GM21576 (cell line): Measurements from ENCODE around the gene OPCML.

Experiments
- ATAC-seq: cut with Tn5 transposase; IDR thresholded peaks from one replicate; pipeline ENCODE4 v1.9.1; 2021; ENCODE audit warnings: mild to moderate bottlenecking, moderate library complexity; ENCODE audit not compliant: unreplicated experiment

Gene OPCML

DNA sequence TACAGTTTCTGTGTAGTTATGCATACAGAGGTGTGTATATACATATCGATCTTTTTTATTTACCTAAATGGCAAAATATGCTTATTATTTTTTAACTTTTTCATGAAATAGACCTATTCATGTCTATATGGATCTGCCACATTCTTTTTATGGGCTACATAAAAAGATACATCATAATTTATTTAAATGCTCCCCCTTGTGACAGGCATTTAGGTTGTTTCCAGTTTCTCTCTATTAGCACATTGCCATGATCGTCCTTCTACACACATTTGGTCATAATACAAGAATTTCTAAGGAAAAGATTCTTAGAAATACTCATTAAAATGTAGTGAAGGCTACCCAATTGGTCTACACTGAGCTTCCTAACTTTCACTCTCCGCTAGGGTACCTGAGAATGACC is 1067.4 kb downstream of the OPCML start:
- ATAC-seq: no peak

DNA sequence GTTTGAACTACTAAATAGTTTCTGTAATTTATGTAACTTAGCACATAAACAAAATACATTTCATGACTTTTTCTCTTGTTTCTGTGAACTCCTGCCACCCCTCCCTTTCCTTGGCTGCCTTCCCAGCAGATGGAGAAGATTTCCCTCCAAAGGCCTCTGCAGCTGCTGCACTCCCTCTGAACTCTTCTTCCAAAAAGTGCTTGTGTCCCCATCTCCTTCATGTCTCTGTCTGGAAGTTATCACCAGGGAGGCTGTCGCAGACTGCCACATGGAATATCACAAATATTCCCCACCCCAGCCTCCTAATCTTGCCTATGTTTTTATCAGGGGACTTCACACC is 1068.3 kb downstream of the OPCML start:
- no peak for ATAC-seq

DNA sequence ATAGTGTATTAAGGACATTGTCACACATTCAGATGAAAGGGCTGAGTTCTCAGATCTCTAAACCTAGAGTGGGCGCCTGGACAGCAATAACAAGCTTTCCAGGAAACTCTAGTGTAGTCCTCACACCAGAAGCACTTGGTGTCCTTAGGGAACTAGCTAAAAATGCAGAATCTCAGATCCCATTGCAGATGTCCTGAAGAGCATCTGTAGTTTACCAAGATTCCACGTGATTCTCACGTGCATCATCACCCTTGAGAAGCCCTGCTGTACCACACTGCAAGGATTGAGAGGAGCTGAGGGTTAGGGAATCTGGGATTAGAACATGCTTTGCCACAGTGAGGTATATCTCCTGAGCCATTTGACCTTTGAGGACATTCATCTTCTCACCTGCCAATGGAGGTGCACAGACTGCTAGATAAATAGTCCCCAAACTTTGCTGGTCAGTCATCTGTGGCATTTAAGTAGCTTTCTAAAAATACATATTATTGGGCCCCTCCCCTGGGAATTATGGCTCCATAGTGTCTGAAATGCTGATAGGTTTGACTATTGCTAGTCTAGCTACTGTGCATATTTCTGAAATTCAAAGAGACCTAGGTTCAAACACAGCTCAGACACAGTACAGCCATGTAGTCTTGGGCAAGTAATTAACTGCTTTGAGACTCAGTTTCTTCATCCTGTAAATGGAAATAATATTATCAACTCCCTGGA is 1068.9 kb downstream of the OPCML start:
- ATAC-seq: no peak

DNA sequence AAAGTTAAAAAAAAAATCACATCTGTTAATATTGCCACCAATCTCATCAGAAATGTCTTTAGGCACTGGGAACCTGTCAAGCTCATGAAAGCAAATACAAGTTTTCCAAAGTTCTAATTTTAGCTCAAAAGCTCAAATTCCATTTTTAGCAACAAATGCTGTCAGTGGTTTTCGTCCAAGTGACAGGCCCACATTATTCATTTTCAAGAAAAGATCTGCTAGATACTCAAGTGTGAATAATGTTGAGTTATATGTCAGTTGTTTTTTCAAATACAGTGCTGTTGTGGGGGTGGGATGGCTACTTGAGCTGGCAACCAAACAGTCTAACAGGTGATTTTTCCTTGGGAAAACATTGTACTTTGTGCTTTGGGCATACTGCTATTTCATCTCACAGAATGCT is 1072.6 kb downstream of the OPCML start:
- ATAC-seq: no peak

DNA sequence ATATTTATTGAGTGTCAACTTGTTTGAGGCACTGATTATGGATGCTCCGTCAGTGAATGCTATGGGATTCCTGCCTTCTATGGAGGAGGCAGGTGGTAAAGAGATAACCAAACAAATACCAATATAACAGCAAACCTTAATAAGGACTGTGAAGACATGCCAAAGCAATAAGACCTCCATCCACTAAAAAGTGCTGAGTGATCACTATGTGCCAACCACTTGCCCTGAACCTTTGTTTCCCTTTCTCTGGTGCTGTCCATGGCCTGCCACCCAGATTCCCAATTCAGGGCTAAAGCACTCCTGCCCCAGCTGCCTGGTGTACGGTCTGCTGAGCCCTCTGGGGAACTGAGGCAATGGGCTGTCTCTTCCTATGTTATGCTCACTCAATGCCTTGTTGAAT is 1074.9 kb downstream of the OPCML start:
- no peak for ATAC-seq

DNA sequence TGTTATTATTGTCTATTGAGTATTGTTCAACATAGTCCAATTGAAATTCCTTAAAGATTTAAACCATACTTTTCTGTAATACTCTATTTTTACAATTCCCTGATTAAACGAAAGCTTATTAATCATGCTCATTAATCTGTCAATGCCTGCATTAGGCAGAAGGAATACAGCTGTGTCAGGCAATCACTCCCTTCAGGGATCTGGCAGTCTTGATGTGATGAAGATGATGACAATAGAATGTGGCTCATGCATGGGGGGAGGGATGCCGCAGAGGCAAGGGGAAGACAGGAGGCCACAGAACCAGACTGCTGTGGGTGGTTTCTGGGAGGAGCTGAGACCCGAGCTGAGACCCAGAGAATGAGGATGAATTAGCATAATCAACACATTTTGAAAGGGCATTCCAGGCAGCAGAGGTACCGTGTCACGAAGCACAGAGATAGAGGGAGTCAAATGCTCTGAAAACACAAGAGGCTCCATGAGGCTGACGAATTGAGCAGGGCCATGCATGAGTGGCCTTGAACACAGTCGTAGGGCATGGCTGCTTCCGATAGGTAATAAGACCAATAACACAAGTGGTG is 1075.5 kb downstream of the OPCML start:
- no peak for ATAC-seq

DNA sequence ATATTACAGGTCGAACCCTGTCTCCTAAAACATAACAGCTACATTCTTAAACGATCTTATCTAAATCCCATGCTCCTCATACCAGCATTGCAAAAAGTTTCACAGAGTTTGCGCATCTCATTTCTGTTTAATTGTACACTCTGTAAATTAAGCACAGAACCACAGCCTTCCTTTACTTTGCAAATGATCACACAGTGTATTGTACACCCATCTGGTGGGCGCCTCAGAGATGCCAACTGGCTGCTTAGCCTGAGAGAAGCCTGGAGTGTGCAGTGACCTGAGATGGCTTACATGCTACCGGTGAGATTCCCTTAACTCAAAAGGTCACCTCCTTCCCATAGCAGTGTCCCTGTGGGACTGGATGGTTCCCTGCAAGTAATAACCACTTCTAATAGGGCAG is 1077.3 kb downstream of the OPCML start:
- no peak for ATAC-seq

DNA sequence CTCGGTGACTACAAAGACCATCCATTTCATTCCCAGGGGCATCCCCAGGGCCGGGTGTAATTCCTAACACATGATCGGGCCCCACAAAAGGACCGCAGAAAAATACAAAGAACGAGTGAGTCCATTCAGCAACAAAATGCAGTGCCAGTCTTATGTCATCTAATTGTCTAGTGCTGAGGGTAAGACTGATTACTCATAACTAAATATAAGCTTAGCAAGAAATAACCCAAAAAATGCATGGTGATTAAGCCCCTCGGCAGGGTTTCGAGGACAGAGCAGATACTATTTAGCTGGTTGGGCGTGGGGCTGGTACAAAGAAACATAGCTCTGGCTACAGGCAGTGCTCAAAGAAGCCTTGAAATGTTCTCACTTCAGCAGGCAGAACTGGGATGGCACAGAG is 1078.9 kb downstream of the OPCML start:
- ATAC-seq: no peak

DNA sequence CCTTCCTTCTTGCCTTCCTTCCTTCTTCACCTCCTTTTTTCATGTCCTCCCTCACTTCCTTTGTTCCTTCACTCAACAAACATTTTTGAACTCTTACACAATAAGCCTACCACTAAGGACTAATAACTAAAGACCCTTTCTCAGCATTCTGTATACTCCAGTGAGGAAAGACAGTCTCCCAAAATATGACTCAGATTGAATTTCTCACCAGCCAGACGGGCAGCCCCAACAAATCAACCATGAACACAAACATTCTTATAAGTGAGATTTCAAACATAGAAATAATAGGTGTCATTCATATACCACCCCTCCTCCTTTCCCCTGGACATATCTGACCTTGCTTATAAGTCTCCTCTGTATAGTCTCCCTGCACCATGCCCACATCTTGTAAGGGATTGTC is 1079.7 kb downstream of the OPCML start:
- ATAC-seq: no peak

DNA sequence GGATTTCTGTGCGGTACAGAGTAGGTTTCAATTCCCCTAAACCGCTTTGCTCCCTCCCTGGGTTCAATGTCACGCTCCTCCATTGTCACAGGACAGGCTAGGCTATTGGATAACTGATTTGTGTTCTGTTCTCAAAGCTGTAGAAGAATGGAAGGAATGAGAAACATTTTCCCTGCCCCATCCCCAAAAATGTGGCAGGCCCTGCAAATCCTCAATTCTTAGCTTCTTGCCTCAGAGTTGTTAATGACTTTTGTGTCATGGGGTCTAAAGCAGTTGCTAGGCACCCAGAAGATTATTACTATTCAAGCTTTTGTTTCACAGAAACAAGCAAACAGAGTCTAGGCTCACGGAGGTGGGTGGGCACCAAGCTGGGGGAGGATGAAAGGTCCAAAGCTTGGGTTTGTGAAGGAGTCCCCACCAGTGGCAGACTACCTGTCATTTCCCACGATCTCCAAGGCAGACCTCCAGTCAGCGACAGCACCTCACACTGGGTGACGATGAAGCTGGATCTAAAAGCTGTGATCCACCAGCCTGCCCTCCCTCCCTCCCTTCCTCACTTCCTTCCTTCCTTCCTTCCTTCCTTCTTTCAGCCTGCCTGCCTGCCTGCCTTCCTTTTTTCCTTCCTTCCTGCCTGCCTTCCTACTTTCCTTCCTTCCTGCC is 1080.2 kb downstream of the OPCML start:
- ATAC-seq: no peak

DNA sequence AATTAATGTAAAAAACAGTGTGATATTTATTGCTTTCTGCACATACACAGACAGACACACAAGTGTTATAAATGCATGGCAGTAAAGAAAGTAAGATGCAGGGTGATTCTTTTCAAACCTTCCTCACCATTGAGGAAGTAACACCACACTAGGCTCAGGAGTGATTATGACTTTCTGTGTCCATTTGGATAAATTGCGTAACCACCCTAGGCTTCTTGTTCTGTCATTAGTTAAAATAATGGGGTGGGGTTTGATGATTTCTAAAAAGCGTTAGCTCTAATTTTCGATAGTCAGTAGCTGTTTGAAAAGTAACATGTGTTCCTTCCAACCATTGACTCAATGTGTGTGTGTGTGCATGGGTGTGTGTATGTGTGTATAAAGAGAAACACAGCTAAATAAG is 1081.7 kb downstream of the OPCML start:
- ATAC-seq: no peak

DNA sequence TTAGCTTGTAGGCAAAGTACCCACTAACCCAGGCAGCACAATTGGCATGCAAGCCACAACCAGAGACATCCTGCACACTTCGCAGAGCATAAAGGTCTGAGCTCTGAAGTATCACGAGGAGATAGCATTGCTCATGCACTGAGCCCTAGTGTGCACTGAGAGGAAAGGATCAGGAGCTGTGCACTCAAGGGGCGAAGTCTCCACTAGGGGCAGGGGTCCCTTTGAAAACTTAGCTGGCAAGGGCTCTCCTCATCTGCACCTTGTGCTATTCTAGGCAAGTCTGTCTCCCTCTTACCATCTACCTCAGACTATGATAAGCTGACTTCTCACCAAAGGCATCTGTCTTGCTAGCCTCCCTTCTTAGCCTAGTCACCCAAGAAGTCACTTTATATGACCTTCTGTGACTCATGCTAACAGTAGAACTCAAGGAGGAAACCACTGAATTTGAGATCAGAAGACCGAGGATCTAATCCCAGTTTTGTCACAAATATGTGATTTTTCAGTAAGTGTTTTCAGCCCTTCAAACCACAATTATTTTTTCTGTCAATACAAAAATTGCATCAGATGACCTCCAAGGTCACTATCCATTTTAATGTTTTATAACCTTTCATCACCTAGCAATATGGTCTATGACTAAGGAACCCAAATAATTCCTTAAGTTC is 1083.8 kb downstream of the OPCML start:
- no peak for ATAC-seq

DNA sequence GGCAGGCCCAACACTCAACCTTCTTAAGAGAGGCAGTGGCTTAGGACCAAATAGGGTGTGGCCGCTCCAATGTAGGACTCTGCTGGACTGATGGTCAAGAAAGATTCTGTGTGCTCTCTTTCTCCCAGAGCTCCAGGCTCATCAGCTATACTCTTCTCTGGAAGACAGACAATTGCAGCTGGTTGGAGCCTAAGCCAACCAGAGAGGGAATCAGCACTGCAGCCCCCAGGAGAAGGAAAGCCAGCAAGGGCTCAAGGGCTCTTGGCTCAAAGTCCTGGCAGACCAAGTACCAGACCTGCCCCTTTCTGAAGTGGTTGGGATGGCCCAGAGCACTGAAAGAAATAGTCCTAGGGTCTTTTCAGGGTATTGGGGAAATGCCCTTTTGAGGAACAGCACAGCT is 1084.5 kb downstream of the OPCML start:
- no peak for ATAC-seq

DNA sequence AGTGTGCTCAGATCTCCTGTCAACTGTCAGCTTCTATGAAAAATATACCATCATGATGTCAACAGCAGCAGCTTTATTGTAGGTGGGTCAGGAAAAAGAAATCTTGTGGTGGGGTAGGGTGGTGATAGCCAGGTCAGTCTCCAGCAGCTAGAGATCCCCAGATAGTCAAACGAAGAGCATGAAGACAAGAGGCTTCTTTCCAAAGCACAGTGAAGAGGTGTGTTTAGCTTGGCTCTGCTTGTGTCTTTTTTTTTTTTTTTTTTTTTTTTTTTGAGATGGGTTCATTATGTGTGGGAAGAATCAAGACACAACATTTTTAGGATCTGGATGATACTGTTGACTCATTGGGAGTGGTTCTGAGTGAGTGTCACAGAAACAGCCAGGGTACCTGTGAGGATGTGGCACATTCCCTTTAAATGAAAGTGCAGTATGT is 1086.4 kb downstream of the OPCML start:
- ATAC-seq: no peak

DNA sequence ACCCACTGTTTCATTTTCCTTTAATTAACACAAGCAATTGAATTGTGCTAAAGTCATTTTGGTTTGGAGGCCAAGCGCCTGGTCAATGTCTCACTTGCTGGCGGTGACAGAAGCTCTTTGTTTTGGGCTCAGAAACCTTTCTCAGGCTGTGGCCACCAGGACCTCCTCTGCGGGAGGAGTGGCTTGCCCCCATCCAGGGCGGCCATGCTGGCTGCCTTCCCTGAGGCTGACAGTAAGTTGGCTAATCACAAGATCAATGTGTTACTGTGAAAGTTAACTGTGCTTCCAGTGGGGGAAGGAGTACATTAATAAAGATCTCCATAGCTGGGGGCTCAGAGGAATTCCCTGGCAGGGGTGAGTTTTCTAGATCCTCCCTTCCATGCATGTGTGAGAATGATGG is 1087.4 kb downstream of the OPCML start:
- ATAC-seq: no peak

DNA sequence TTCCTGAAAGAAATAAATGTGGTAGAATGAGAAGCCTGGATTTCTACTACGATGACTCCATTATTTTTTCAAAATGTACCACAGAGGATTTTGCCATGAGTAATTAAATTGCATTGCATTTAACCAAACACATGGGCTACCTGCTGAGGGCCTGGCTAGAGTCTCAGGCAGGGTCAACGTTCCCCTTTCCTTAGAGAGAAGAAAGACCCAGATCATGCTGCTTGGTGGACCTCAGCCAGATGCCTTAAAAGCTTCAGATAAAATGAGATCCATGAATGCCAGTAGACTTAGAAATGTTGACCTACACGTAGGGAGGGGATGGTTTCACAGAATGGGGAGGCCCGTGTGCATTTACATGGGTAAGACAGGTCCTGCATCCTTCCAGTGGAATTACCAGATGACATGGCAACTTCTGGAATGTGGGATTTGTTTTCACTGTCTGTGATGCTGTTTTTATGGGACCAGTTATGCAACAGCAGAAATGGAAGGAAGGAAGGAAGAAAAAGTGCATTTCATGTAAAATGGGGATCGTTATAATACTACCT is 1092.5 kb downstream of the OPCML start:
- no peak for ATAC-seq

DNA sequence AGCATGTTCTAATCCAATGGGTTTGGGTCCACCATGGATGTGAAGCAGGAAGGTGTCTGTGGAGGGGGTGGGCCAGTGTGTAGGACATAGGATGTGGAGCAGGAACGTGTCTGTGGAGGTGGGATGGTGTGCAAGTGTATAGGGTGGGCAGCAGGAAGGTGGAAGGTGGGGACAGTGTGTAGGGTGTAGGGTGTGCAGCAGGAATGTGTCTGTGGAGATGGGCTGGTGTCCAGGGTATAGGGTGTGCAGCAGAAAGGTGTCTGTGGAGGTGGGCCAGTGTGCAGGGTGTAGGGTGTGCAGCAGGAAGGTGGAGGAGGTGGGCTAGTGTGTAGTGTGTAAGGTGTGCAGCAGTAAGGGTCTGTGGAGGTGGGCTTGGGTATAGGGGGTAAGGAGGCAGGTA is 1093.9 kb downstream of the OPCML start:
- ATAC-seq: no peak

DNA sequence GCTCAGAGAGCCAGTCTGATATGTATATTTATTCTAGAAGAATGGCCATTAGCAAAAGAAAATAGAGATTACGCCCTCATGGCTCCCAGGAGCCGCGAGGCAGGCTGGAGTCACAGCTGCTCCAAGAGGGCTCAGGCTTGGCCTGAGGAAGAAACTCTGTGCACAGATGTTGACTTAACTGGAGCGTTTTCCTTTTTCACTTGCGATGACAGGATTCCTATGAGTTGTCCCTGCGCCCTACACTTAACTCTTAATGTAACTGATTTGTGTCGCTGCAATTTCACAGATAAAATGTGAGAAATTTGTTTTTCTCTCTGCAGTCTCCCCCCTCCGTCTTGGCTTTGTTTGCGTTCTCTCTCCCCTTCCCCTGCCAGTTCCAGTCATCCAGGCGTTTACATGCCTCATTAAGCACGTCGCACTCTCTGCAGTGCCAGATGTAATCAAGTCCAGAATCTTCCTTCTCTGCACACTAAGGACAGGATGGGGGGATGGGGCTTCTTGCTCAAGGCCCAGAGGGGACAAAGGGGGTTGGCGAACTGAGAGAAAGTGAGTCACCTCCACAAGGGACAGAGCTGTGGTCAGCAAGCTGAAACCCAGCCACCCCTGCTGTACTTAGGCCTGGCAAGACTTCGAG is 1101.8 kb downstream of the OPCML start:
- ATAC-seq: no peak

DNA sequence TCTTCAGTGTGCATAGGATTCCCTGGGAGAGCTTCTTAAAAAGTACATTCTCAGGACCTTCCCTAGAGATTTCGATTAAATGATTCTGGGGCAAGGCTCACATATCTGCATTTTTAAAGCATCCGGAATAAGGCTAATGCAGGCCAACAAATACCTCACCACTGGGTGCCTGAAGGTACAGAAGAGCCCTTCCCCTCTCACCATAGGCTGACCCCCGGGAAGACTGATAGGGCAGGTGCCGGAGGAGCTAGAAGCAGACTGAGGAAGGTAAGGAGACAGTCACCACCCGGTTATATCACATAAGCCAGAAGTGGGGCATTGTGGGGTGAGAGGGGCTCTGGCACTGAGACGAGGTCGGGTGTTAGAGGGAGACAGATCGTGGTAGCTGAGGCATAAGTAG is 1102.6 kb downstream of the OPCML start:
- ATAC-seq: no peak

DNA sequence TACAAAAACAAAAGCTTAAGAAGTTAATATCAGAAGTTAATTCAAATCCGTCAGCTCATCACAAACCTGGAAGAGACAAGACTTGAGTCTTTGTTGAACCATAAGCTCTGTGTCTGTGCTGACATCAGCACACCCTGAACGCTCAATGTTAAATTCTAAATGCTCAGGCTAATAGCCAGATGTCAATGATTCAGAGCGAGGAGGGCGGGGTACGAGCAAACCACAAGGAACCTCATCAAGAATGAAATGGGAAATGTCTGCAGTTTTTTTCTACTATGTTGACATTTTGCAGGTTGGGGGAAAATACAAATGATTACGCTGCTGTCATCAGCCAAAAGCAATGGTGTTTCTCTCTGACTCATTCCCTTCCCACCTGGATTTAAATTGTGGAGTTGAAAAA is 1104.7 kb downstream of the OPCML start:
- no peak for ATAC-seq

DNA sequence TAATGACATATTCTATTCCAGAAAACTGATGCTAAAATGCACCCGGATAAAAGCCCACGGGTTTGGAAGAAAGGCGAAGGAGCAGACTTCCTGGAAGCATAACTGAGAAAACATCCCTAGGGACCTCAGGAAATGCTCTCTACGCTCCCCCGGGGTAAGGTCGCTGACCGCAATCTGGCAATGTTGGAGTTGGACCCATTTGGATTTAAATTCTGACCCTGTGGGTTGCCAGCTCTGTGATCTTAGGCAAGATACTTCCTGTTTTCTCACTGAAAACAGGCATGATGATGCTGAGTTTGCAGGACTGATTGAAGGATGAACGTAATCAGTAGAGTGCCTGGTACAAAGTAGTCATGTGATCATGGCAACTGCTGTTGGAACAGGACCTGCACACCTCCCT is 1107.9 kb downstream of the OPCML start:
- ATAC-seq: no peak
